ENCODE results near the gene PRIM2.
"Not testable (repeated sequence)": the region's sequence is repeated elsewhere in the genome, so short reads cannot be mapped to it uniquely, and the experiment has no call there.

Gene PRIM2

DNA sequence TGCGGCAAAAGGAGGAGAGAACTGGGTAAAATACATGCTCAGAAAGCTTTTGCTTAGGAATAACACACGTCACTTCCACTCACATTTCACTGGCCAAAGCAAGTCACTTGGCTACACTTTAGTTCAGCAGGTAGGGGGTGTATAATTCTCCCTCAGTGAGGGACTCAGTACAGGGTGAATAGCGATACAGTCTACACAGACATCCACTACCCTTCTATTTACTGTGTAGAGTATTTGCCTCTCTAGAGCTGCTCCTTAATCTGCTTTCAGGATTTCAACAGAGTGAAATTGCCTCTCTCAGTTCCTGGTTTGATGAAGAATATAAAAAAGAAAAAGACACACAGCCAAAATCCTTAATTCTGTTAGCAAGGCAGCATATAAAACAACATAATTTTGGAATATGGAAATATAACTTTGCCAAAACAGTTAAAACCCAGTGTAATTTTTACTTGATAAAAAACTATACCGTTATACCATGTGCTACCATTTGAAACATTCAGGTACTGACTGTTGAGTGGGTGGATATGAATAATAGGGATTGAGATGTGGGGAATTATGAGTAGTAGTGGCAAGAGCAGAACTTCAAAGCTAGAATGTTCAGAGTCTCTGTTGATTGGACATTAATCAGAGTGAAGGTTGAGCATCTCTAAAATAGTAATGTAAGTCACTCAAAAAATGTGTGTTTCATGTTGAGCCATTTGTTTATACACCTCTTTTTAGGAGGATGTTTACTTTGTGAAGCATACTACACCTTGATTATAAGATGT is 51.7 kb downstream of the PRIM2 start:
- DNase-seq (ENCODE audit: low spot score): not testable (repeated sequence)

DNA sequence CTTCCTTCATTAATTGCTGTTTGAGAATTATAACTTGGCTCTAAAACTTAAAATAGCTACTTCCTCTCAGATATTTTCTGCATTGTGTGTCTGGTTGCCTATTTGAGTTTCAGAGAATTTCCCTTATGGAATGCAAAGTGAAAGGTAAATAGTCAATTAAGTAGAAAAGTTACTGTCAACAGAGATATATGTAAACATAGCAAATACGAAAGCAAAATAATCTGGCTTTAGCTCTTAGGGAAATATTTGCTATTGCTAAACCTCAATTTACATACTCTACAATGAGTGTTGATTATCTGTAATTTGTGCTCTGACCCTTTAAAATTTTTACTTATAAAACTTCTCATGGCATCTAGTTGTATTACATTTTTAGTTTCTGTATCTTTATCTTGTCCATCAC is 54.3 kb downstream of the PRIM2 start:
- not testable (repeated sequence) for DNase-seq (ENCODE audit: low spot score)

DNA sequence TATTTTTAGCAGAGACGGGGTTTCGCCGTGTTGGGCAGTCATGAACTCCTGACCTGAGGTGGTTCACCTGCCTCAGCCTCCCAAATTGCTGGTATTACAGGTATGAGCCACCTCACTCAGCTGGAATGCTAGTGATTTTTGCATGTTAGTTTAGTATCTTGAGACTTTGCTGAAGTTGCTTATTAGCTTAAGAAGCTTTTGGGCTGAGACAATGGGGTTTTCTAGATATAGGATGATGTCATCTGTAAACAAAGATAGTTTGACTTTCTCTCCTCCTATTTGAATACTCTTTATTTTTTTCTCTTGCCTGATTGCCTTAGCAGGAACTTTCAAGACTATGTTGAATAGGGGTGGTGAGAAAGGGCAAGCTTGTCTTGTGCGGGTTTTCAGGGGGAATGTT is 57.3 kb downstream of the PRIM2 start:
- not testable (repeated sequence) for DNase-seq (ENCODE audit: low spot score)

DNA sequence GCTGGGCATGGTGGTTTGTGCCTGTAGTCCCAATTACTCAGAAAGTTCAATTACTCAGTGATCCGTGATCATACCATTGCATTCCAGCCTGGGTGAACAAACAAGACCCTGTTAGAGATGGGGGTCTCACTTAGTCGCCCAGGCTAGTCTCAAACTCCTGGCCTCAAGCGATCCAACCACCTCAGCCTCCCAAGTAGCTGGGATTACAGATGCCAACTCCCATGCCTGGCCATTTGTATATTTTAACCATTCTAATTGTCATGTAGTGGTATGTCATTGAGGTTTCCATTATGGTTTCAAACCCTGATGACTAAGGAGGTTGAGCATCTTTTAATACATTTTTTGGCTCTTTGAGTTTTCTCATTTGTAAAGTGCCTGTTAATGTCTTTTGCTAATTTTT is 58.7 kb downstream of the PRIM2 start:
- DNase-seq (ENCODE audit: low spot score): not testable (repeated sequence)

DNA sequence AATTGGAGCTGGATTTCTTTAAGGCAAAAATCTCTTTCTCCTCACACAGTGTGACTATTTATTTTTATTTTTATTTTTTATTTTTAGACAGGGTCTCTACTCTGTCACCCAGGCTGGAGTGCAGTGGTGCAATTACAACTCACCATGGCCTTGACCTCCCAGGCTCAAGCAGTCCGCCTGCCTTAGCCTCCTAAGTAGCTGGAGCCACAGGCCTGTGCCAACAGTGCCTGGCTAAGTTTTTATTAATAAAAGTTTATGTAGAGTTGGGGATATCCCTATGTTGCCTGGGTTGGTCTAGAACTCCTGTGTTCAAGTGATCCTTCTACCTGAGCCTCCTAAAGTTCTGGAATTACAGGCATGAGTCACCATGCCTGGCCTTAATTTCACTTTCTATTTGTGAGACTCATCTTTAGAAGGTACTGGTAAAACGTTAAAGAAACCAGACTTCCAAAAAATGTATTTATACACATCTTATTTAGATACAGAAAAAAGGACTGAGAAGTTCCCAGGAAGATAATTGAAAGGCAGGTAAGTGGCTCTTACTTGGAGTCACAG is 71.7 kb downstream of the PRIM2 start:
- not testable (repeated sequence) for DNase-seq (ENCODE audit: low spot score)

DNA sequence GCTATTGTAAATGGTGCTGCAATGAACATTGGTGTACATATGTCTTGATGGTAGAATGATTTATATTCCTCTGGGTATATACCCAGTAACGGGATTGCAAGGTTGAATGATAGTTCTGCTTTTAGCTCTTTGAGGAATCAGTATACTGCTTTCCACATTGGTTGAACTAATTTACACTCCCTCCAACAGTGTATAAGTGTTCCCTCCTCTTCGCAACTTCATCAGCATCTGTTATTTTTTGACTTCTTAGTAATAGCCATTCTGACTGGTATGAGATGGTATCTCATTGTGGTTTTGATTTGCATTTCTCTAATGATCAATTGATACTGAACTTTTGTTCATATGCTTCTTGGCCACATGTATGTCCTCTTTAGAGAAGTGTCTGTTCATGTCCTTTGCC is 73.4 kb downstream of the PRIM2 start:
- DNase-seq (ENCODE audit: low spot score): not testable (repeated sequence)

DNA sequence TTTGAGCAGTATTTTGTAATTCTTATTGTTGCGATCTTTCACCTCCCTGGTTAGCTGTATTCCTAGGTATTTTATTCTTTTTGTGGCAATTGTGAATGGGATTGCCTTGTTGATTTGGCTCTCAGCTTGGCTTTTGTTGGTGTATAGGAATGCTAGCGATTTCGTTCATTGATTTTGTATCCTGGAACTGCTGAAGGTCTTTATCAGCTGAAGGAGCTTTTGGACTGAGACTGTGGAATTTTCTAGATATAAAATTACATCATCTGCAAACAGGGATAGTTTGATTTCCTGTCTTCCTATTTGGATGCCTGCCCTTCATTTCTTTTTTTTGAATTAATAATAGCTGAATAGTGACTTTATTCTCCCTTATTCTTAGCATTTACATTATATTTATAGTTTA is 74.6 kb downstream of the PRIM2 start:
- DNase-seq (ENCODE audit: low spot score): not testable (repeated sequence)

DNA sequence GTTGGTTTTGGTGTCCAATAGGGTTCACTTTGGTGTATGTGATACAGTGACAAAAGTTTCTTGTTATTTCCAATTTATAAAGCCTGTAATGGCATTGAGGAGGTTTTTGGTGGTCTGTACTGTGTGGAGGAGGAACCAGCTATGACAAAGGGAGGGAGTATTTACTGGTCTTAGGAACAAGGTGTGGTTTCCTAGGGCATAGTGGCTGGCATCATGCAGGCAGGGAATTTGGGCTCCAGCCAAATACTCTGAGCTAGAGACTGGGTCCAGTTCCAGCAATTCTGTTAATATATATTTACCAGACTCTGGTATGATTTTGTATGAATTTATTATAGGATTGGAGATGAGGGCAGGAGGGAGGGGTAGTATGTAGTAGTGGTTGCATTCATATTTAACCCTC is 101.9 kb downstream of the PRIM2 start:
- not testable (repeated sequence) for DNase-seq (ENCODE audit: low spot score)

DNA sequence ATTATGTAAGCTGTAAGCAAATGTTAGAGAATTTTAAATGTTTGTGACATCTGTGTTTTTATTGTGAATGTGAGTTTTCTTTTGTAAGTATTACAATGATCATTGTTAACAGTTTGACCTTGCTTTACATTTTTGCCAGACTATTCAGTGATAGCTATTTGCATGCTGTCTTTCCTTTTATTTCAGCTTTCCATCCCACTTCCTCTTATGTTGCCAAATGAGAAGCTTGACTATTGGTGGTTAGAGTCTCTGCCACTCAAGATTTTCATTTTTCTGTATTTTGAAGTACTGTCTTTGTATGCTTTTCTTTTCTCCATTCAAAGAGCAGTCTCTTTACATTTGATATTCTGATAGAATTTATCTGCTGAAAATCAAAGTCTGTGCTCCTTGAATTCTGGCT is 104.1 kb downstream of the PRIM2 start:
- no peak for DNase-seq (ENCODE audit: low spot score)

DNA sequence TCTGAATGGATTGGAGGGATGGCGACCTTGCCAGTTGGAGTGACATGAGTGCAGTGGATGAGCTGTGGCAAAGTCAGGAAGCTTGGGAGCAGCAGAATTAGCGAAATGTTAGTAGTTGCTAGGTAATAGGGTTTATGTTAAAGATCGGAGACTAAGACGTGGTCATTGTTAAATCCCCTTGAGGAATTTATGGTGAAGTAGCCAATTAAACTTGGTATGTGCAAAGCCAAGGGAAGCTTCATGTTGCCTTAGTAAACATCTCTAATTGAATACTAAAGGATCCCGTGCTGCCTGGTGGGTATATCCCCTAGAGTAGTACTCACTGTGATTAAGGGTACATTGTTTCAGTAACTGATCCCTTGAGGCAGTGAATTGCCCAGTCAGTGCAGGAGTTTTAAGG is 106.0 kb downstream of the PRIM2 start:
- peak; percentile 87 for DNase-seq (ENCODE audit: low spot score)

DNA sequence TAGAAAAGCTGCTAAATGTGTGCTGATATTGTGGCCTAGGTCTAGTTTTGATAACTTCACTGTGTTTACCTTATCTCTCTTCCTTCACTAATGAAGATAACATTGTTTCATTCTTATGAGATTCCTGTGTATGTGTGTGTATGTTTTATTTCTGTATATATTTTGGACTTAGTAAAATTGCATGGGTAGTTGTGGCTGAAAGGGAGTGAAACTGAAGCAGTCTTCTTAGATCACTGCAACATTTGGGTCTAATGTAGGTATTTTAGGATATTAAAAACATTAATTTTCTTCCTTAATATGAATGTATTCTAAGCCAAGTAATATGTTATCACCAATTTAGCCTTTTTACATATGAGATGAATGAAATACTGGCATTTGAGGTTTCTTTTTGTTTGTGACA is 114.3 kb downstream of the PRIM2 start:
- not testable (repeated sequence) for DNase-seq (ENCODE audit: low spot score)

DNA sequence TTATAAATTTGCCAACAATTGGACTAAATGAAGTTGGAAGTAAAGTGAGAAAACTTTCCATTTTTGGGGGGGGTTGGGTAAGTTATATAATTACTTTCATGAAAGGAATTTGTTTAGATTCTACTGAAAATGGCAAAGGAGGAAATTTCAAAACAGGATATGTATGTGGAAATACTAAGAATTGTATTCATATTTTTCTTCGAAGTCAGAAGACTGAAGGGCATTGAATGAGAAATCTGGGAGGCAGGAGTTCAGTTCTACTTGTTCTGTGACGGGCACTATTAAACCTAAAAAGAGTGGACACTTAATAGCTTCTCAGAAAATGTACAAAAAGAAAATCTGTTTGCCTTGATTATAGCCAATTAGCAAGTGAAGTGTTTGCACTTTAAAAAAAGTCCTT is 114.7 kb downstream of the PRIM2 start:
- no peak for DNase-seq (ENCODE audit: low spot score)

DNA sequence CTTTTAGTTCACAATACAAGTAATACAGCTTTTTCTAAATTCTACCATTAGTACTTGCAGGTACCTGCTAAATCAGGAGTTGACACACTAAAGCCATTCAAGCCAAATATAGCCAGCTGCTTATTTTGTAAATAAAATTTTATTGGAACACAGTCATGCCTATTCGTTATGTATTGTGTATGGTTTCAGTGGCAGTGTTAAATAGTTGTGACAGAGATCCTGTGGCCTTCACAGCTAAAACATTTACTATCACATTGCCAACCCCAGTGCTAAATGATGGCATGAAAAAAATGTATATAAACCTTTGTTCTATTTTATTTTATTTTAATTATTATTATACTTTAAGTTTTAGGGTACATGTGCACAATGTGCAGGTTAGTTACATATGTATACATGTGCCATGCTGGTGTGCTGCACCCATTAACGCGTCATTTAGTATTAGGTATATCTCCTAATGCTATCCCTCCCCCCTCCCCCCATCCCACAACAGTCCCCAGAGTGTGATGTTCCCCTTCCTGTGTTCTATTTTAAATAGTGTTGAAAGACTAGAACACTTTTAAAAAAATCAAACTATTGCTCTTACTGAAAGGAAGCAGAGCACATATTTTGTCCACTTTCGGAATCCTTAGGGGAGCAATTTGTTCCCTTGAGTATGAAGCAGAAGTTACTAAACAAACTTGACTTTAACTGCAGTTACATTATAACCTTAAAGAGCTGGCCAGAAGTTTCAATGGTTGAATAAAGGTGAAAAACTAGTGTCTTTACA is 115.7 kb downstream of the PRIM2 start:
- DNase-seq (ENCODE audit: low spot score): no peak

DNA sequence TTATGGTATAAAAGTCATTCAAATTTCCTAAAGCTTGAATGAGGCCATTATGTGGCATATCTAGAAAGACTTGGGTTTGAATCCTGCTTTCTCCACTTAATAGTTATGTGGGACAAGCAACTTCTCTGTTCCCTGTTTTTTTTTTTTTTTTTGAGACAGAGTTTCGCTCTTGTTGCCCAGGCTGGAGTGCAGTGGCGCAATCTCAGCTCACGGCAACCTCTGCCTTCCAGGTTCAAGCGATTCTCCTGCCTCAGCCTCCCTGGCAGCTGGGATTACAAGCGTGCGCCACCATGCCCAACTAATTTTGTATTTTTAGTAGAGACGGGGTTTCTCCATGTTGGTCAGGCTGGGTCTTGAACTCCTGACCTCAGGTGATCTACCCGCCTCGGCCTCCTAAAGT is 116.4 kb downstream of the PRIM2 start:
- DNase-seq (ENCODE audit: low spot score): not testable (repeated sequence)

DNA sequence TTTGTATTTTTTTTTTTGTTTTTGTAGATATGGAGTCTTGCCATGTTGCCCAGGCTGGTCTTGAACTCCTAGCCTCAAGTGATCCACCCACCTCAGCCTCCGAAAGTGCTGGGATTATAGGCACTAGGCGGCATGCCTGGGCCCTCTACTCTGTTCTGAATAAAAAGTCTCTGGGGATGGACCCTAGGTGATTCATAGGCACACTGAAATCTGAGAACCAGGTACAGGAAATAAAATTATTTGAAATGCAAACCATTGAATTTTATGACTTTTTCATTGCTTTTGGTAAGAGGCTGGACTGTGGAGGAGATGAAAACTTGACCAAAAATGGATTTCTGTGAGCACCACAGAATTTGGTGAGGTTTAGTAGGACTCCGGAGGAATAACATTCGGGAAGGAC is 117.5 kb downstream of the PRIM2 start:
- DNase-seq (ENCODE audit: low spot score): no peak

DNA sequence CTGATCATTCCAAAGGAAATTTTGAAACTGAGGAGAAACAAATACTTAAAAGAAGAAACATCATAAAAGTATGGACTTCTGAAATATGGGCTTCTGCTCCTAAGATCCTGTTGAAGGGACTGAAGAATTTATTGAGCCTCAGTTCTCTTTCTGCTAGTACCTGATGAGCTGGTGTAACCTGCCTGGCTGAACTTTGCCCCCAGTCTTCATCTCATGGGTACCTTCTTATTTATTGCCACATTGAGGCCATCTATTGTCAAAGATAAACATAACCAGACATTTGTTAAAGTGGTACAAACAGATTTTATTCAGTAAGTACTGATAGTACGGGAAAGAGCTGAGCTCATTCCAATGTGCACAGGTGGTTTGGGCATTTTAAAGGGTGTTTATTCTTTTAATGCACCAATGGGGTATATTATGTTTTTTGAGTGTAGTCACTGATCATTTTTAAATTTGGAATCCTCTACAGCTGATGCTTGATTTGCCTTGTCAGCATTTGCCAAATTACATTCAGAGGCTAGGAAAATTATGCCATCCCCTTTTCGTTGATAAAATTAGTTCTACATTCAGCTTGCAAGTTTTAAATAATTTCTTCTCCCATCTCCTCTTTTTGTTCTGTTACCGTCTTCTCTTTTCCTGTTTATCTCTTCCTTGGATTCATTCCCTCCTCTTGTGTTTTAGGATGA is 118.2 kb downstream of the PRIM2 start:
- DNase-seq (ENCODE audit: low spot score): no peak

DNA sequence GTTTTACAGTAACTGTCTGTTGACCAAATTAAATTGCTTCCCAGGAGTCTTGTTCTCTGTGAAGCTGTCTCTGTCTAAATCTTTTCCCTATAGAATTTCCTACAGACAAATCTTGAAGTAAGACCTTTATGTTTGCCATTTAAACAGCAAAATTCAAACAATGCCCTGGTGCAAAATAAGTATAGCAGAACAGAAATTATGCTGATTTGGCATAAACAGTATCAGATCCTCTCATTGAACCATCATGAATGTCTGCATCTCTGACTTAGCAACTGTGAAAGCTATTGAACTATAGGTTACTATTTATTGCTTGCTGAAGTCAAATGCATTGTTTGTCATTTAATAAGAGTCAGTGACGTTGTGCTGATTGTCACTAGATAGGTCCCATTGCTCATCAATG is 123.3 kb downstream of the PRIM2 start:
- DNase-seq (ENCODE audit: low spot score): not testable (repeated sequence)

DNA sequence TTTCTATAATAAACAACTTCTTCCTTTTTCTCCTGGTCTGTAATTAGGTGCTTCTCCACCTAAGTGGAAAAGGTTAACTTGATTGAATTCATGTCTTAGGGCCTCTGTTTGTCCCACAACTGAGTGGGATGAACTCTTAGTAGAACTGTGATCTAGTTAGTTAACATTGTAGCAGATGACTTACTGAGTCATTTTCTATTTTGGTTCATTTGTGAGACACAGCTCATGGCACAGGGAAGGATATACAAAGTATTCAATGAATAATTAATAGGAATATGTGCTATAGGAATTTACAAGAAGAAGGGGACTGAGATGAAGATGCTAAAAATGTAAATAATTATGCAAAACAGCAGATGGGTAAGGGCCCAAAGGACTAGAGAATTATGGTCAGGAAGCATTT is 124.7 kb downstream of the PRIM2 start:
- DNase-seq (ENCODE audit: low spot score): not testable (repeated sequence)

DNA sequence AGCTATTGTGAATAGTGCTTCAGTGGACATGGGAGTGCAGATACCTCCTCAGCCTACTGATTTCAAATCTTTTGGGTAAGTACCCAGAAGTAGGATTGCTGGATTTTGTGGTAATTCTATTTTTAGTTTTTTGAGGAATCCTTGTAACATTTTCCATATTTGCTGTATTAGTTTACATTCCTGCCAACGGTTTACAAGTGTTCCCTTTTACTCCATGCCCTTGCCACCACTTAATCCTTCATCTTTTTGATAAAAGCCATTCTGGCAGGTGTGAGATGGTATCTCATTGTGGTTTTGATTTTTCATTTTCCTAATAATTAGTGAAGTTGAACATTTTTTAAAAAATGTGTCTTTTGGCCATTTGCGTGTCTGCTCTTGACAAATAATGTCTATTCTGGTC is 125.8 kb downstream of the PRIM2 start:
- DNase-seq (ENCODE audit: low spot score): not testable (repeated sequence)

DNA sequence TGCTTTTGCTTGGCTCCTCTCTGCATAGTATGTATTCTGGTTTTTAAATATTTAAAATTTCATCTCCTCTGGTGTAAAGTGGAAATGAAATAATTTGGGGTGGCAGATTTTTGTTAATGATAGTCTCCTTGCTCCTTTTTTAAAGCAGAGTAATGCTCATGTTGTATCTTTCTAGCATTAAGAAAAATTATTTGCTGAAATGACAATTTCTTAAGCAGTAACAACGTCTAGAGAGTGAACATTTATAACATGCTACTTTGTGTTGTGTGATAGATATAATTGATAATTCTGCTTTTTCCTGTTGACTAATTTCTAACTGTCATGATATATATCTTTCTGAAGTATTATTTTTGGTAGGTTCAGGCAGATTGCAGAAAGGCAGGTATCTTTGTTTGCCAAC is 127.4 kb downstream of the PRIM2 start:
- not testable (repeated sequence) for DNase-seq (ENCODE audit: low spot score)

DNA sequence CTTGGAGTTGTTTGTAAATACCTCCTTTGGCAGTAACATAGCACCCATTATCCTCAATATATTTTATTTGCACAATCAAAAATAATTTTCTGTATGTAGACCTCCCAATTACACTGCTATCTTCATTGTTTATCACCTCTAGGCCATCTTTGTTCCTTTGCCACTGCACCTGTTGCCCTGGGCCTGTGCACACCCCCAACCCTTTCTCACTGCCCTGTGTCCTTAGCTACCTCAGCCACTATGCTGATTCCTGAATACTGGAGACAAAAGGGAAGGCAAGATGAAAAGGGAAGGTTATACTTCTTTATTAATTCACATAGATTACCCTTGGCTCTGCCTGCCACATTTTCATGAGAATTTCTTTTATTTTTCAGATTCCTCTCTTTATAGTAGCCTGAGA is 127.9 kb downstream of the PRIM2 start:
- not testable (repeated sequence) for DNase-seq (ENCODE audit: low spot score)

DNA sequence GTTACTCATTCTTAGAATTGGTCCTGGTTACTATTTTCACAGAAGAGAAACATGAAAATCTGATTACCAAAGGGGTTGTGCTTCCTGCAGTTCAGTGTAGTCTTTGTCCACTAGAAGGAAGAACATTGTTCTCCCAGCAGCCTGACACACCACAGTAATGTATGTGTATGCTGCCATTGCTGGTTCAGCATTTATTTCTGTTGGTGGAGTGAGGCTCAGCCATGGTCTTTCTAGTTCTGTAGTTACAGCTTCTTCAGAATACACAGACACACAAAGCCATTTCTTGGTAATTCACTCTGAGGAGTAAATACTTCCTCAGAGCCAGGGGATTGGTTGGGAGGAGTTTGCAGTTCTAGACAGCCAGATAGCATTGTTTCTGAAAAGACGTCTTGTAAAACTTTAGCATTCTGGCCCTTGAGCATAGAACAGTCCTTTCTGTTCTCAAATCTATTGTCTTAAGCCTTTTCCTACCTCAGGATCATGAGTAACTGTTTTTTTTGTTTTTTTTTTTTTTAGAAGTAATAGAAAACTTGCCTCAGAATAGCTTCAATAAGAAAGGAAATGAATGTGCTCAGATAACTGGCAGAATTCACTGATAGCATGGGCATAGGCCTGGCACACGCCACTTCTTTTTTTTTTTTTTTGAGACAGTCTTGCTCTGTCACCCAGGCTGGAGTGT is 128.5 kb downstream of the PRIM2 start:
- not testable (repeated sequence) for DNase-seq (ENCODE audit: low spot score)
